Measurements from ENCODE around the gene SHMT2. TPM values are rescaled to one million over a fixed set of nuclear protein-coding genes. Genes with fewer than 3 reads are reported as not detected.

The SHMT2 gene
- total RNA-seq, 2 donors from 2014 or later = 28.8 to 36.9 TPM

DNA sequence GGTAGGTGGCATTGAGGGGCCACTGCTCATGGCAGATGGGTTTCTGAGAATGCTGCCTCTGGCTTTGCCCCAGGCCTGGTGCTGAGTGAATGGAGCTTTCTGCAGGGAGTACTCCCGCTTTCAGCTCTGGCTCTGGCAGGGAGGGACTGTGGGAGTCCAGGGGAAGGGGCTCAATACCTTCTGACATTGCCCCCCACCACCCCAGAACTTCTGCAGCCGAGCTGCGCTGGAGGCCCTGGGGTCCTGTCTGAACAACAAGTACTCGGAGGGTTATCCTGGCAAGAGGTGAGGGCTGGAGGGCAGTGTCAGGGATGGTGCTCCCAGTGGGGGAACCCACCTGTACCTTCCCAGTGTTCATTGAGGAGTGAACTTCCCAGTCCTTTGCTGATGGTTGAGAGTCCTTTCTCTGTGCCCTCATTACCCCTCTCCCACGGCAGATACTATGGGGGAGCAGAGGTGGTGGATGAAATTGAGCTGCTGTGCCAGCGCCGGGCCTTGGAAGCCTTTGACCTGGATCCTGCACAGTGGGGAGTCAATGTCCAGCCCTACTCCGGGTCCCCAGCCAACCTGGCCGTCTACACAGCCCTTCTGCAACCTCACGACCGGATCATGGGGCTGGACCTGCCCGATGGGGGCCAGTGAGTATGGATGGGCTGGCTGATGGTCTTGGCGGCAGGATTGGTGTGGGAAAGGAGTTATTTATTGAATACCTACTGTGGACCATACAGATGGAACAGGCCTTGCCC is 1.9 kb downstream of the SHMT2 start:
- Mint-ChIP-seq H3K4me3 (peak overlapping the region; percentile 95), H3K4me1 (peaks cover 35% of the 10 kb centered on the region), H3K36me3 (ENCODE audit: low read depth) (peaks cover 13% of the 10 kb centered on the region), H3K27me3 (peaks cover 14% of the 10 kb centered on the region), H3K27ac (no peak overlapping the region)
- no peaks in the 10 kb centered on the region for H3K9me3 ChIP-seq (ENCODE audit: control insufficient read depth, low read length, poor library complexity, severe bottlenecking)
- ATAC-seq = no peak
- no peak for DNase-seq

- no peak for ATAC-seq
- Mint-ChIP-seq H3K4me1 (peaks cover 39% of the 10 kb centered on the region), H3K36me3 (ENCODE audit: low read depth) (peaks cover 11% of the 10 kb centered on the region), H3K4me3 (no peak overlapping the region), H3K27ac (no peak overlapping the region), H3K27me3 (peaks cover 17% of the 10 kb centered on the region)
- DNase-seq = no peak
- H3K9me3 ChIP-seq (ENCODE audit: control insufficient read depth, low read length, poor library complexity, severe bottlenecking) = no peaks in the 10 kb centered on the region
These were observed 2.7 kb downstream of the SHMT2 start for GRCh38 chr12:57232156-57232756.

GRCh38 chr12:57233357-57234232 is 4.1 kb downstream of the SHMT2 start:
- no peaks in the 10 kb centered on the region for H3K9me3 ChIP-seq (ENCODE audit: control insufficient read depth, low read length, poor library complexity, severe bottlenecking)
- H3K36me3 Mint-ChIP-seq (ENCODE audit: low read depth) = peaks cover 11% of the 10 kb centered on the region
- H3K4me1 Mint-ChIP-seq = peaks cover 45% of the 10 kb centered on the region
- ATAC-seq = no peak
- H3K27me3 Mint-ChIP-seq = peaks cover 28% of the 10 kb centered on the region
- peak overlapping the region; percentile 16 for H3K27ac Mint-ChIP-seq
- peak in 1 of 3 donors; percentile 8 for DNase-seq
- no peak overlapping the region for H3K4me3 Mint-ChIP-seq

DNA sequence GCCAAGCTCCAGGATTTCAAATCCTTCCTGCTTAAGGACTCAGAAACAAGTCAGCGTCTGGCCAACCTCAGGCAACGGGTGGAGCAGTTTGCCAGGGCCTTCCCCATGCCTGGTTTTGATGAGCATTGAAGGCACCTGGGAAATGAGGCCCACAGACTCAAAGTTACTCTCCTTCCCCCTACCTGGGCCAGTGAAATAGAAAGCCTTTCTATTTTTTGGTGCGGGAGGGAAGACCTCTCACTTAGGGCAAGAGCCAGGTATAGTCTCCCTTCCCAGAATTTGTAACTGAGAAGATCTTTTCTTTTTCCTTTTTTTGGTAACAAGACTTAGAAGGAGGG is 4.7 kb downstream of the SHMT2 start:
- peaks cover 34% of the 10 kb centered on the region for H3K27me3 Mint-ChIP-seq
- H3K36me3 Mint-ChIP-seq (ENCODE audit: low read depth) = peaks cover 11% of the 10 kb centered on the region
- peak overlapping the region; percentile 16 for H3K27ac Mint-ChIP-seq
- peaks cover 46% of the 10 kb centered on the region for H3K4me1 Mint-ChIP-seq
- H3K9me3 ChIP-seq (ENCODE audit: control insufficient read depth, low read length, poor library complexity, severe bottlenecking) = no peaks in the 10 kb centered on the region
- no peak overlapping the region for H3K4me3 Mint-ChIP-seq
- ATAC-seq = no peak
- DNase-seq = peak in 1 of 3 donors; percentile 6

DNA sequence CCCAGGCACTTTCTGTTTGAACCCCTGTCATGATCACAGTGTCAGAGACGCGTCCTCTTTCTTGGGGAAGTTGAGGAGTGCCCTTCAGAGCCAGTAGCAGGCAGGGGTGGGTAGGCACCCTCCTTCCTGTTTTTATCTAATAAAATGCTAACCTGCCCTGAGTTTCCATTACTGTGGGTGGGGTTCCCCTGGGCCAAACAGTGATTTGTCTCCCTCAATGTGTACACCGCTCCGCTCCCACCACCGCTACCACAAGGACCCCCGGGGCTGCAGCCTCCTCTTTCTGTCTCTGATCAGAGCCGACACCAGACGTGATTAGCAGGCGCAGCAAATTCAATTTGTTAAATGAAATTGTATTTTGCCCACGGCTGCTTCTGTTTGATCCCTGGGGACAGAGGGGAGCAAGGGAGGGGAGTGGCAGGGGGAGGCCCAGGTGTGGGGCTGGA is 5.1 kb downstream of the SHMT2 start:
- Mint-ChIP-seq H3K36me3 (ENCODE audit: low read depth) (peaks cover 11% of the 10 kb centered on the region), H3K27ac (peak overlapping the region; percentile 16), H3K4me3 (no peak overlapping the region), H3K27me3 (peaks cover 38% of the 10 kb centered on the region), H3K4me1 (peaks cover 46% of the 10 kb centered on the region)
- DNase-seq = no peak
- ATAC-seq = no peak
- H3K9me3 ChIP-seq (ENCODE audit: control insufficient read depth, low read length, poor library complexity, severe bottlenecking) = no peaks in the 10 kb centered on the region

GRCh38 chr12:57235017-57235727 is 5.7 kb downstream of the SHMT2 start:
- Mint-ChIP-seq H3K4me1 (peaks cover 45% of the 10 kb centered on the region), H3K27ac (no peak overlapping the region), H3K4me3 (no peak overlapping the region), H3K27me3 (peaks cover 44% of the 10 kb centered on the region), H3K36me3 (ENCODE audit: low read depth) (peaks cover 11% of the 10 kb centered on the region)
- no peak for DNase-seq
- no peak for ATAC-seq
- H3K9me3 ChIP-seq (ENCODE audit: control insufficient read depth, low read length, poor library complexity, severe bottlenecking) = no peaks in the 10 kb centered on the region

DNA sequence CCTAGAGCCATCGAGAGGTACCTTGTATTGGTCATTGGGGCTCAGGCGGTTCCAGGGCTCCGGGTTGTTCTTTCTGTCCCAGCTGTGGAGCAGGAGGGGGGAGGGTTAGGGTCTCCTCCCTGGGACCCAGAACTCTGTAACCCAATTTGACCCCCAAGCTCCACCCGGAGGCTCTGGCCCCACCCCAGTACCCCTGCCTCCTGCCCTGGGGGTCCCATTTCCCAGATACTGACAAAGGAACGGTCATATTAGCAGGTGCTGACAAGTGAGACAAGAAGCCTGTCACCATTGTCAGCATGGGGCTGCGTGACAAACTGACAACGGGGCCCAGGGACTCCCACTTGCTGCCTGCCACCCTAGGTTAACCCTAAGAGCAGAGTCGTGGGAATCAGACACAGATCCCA is 6.2 kb downstream of the SHMT2 start:
- Mint-ChIP-seq H3K4me1 (peaks cover 45% of the 10 kb centered on the region), H3K4me3 (no peak overlapping the region), H3K27me3 (peaks cover 49% of the 10 kb centered on the region), H3K36me3 (ENCODE audit: low read depth) (peaks cover 11% of the 10 kb centered on the region), H3K27ac (no peak overlapping the region)
- DNase-seq = no peak
- ATAC-seq = no peak
- no peaks in the 10 kb centered on the region for H3K9me3 ChIP-seq (ENCODE audit: control insufficient read depth, low read length, poor library complexity, severe bottlenecking)

- Mint-ChIP-seq H3K4me1 (peaks cover 47% of the 10 kb centered on the region), H3K36me3 (ENCODE audit: low read depth) (peaks cover 11% of the 10 kb centered on the region), H3K4me3 (peak overlapping the region; percentile 36), H3K27ac (no peak overlapping the region), H3K27me3 (peaks cover 56% of the 10 kb centered on the region)
- no peak for ATAC-seq
- H3K9me3 ChIP-seq (ENCODE audit: control insufficient read depth, low read length, poor library complexity, severe bottlenecking) = no peaks in the 10 kb centered on the region
- DNase-seq = no peak
These were observed 6.9 kb downstream of the SHMT2 start for GRCh38 chr12:57236201-57236924.

GRCh38 chr12:57236925-57237595 is 7.5 kb downstream of the SHMT2 start:
- H3K9me3 ChIP-seq (ENCODE audit: control insufficient read depth, low read length, poor library complexity, severe bottlenecking) = no peaks in the 10 kb centered on the region
- H3K4me3 Mint-ChIP-seq = peak overlapping the region; percentile 98
- H3K27me3 Mint-ChIP-seq = peaks cover 63% of the 10 kb centered on the region
- H3K27ac Mint-ChIP-seq = no peak overlapping the region
- ATAC-seq (no peak), DNase-seq (no peak)
- peaks cover 11% of the 10 kb centered on the region for H3K36me3 Mint-ChIP-seq (ENCODE audit: low read depth)
- H3K4me1 Mint-ChIP-seq = peaks cover 54% of the 10 kb centered on the region

GRCh38 chr12:57237596-57237931 is 8.1 kb downstream of the SHMT2 start:
- ATAC-seq = no peak
- Mint-ChIP-seq H3K27me3 (peaks cover 68% of the 10 kb centered on the region), H3K36me3 (ENCODE audit: low read depth) (peaks cover 11% of the 10 kb centered on the region), H3K27ac (no peak overlapping the region), H3K4me3 (peak overlapping the region; percentile 98), H3K4me1 (peaks cover 57% of the 10 kb centered on the region)
- no peak for DNase-seq
- H3K9me3 ChIP-seq (ENCODE audit: control insufficient read depth, low read length, poor library complexity, severe bottlenecking) = no peaks in the 10 kb centered on the region

GRCh38 chr12:57237932-57238853 is 8.7 kb downstream of the SHMT2 start:
- no peaks in the 10 kb centered on the region for H3K9me3 ChIP-seq (ENCODE audit: control insufficient read depth, low read length, poor library complexity, severe bottlenecking)
- H3K27ac Mint-ChIP-seq = peak overlapping the region; percentile 87
- H3K36me3 Mint-ChIP-seq (ENCODE audit: low read depth) = peaks cover 9% of the 10 kb centered on the region
- DNase-seq (peak in 1 of 3 donors; percentile 38), ATAC-seq (no peak)
- H3K4me3 Mint-ChIP-seq = peak overlapping the region; percentile 98
- peaks cover 61% of the 10 kb centered on the region for H3K4me1 Mint-ChIP-seq
- H3K27me3 Mint-ChIP-seq = peaks cover 73% of the 10 kb centered on the region

Measured in T-helper 17 cell (primary cell).